Fibroblast of pulmonary artery (primary cell): ENCODE measurements around the gene CLIP1.
A peak's percentile ranks its signal among the peaks of the same experiment; 100 is the strongest.
"Not testable (repeated sequence)": the region's sequence is repeated elsewhere in the genome, so short reads cannot be mapped to it uniquely, and the experiment has no call there.

ENCODE experiments used
- DNase-seq: peaks from one replicate; pipeline ENCODE4 v3.0.0-alpha.2; 2010; ENCODE audit warnings: low read depth
- H3K4me3 ChIP-seq: replicated peaks from 2 replicates; pipeline ENCODE4 v1.5.1; 2011; ENCODE audit warnings: low read depth, mild to moderate bottlenecking, control low read depth, low read length, moderate library complexity
- CTCF ChIP-seq: IDR thresholded peaks from 2 replicates; pipeline ENCODE4 v1.5.1; 2011; ENCODE audit warnings: mild to moderate bottlenecking, control low read depth, low read length, inconsistent platforms; ENCODE audit errors: missing control alignments

Gene CLIP1

DNA sequence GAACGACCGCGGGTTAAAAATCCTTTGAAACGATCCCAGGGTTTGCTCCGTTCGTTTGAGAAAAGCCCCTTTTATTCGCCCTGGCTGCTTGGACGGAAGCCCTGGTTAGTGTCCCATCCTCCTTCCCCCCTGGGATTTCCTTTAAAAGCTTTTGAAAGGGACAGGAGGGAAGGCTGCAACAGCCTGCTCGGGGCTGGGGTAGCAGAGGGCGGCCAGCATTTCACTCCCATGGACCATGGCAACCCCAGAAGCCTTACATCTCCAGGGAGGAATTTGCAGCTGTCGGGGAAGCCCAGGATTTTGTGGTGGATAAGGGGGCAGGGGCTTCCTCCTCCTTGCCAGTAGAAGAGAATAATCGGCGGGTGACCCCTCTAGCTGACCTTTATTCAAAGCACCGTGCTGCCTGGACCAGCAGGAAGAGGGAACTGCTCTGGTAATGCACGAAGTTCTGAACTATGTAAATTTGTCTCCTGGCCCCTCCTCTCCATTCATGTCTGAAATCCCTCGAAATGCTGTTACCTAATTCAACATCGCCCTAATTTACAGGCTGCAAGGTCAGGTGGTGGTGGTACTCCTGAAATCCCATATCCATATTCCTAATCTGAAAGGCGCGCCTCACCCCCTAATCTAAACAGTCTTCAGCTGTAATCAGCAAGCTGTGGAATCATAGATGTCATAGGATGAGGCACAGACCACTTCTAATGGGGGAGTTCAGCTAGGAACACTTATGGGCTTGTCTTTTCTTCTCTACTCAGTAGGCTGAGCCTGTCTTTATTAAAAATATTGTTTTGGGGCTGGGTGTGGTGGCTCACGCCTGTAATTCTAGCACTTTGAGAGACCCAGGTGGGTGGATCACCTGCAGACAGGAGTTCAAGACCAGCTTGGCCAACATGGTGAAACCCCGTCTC, 1.0 kb upstream of the CLIP1 start:
- H3K4me3 ChIP-seq, result peak overlapping the region; percentile 54
- DNase-seq, result peak; percentile 53
- TF ChIP-seq CTCF, result no peak

DNA sequence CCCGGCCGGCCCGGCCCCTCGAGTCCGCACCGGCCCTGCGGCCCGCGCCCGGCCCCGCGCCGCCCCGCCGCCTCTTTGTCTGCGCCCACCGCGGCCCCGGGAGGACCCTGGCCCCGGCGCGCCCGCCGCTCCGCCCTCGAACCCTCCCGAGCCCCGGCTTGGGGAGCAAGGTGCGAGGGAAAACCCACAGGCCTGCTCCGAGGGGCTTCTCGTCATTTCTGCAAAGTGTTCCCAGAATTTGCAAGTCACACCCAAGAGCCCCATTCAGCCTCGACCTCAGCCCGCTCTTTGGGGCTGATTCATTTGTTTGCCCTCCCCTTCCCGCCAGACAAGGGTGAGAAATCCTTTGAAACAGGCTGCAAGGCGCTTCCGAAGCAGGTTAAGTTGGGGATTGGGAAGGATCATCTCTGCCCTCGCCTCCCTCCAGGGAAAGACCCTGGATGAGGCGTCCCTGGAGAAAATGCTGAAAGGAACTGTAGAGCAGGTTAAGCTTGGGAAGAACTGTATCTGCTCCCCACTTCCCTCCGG, 325 bp upstream of the CLIP1 start:
- peak overlapping the region; percentile 54 for H3K4me3 ChIP-seq
- peak; percentile 40 for DNase-seq
- no peak for TF ChIP-seq CTCF

DNA sequence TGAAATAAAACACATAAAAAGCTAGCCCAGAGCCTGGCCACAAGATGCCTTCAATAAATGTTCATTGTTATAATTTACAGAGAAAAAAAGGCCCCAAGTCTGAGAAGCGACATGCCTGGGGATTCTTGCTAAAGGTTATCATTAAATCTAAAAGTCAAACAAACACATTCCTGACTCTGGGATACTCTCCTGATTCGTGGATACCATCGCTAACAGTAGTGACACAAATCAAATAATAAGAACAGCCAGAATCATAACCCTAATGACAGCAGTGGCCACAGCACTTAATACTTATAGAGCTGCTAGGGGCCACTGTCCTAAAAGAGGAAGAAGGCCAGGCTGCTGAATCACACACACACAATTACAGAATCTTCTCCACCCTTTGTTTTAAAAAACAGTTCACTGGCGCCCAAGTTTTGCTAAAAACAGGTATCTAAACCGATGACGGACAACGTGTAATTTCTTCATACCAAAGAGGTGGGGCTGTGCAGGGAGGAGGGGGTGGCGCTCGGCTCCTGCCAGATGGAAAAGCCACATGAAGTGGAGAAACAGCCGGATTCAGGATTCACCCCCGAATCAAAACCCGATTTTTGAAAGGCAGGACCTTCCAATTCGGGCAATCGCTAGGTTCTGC, 1.2 kb downstream of the CLIP1 start:
- peak; percentile 61 for DNase-seq
- H3K4me3 ChIP-seq, result peak overlapping the region; percentile 91
- TF ChIP-seq CTCF, result no peak

DNA sequence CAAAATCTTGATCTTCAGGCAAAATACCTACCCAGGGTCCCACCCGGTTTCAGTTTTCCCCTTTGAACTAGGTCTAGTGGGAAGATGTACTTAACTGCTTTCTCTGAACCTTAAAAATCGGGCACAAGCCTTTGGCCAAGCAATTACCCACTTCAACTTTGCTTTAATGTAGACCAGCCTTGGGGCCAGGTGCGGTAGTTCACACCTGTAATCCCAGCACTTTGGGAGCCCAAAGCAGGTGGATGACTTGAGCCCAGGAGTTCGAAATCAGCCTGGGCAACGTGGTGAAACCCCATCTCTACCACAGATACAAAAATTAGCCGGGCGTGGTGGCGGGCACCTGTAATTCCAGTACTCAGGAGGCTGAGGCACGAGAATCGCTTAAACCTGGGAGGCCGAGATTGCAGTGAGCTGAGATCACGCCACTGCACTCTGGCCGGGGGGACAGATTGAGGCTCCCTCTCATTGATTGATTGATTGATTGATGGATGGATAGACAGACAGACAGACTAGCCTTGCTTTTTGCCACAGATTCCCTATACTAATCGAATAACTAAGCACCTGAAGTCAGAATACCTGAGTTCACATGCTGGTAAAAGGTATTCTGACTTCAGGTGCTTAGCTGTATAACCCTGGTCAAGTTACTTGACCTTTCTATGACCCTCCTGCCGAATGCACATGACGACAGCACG, 1.9 kb downstream of the CLIP1 start:
- no peak for TF ChIP-seq CTCF
- peak overlapping the region; percentile 91 for H3K4me3 ChIP-seq
- no peak for DNase-seq

DNA sequence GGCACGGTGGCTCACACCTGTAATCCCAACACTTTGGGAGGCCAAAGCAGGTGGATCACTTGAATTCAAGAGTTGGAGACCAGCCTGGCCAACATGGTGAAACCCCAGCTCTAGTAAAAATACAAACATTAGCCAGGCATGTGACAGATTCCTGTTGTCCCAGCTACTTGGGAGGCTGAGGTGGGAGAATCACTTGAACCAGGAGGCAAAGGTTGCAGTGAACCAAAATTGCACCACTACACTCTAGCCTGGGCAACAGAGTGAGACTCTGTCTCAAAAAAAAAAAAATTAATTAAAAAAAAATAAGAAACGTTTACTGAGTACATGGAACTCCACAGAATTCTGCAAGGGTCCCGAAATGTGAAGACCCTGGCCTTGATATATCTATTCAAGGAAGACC, 3.4 kb downstream of the CLIP1 start:
- DNase-seq, H3K4me3 ChIP-seq: not testable (repeated sequence)

GRCh38 chr12:122415665-122416064, 6.8 kb downstream of the CLIP1 start:
- H3K4me3 ChIP-seq, DNase-seq: not testable (repeated sequence)

DNA sequence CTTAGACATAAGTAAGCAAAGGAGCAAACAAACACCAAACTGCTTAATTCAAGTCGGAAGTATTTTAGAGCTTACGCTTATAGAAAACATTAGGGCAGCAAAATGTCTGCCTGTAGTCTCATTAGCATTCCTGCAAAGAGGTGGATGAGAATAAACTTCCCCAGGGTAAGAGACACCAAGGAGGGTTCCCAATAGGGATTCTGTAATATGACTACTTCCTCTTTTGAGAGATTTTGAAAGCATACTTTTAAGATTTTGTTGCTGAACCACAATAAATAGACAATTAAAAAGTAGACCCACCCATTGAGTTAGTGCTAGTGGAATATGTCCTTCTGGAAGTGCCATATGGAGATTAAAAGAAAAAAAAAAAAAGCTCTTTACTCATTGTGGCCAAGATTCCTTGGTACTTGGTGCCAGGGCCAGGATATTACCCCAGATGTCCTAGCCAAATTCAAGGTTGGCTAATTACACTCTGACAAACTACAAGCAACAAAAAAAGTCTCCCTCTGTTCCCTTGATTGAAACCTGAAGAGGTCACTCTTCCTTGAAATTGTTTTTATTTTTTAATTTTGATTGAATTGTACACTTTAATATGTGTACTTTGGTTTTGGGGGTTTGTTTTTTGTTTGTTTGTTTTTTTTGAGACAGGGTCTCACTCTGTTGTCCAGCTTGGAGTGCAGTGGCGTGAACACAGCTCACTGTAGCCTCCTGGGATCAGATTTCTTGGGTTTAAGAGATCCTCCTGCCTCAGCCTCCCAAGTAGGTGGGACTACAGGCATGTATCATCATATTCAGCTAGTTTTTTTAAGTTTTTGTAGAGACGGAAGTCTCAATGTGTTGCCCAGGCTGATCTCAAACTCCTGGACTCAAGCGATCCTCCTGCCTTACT, 8.7 kb downstream of the CLIP1 start:
- TF ChIP-seq CTCF, result no peak
- DNase-seq, result no peak
- no peak overlapping the region for H3K4me3 ChIP-seq
